NOMO-1 treated with dmso at 0.1 percent for 144 hours (cell line): ENCODE measurements around the gene C20orf141.
"Not testable (repeated sequence)": the region's sequence is repeated elsewhere in the genome, so short reads cannot be mapped to it uniquely, and the experiment has no call there.

Experiments used
- DNase-seq: peaks from one replicate; lab custom pipeline; 2025; ENCODE audit not compliant: unreplicated experiment; lab: John Stamatoyannopoulos, UW

C20orf141 gene, protein sequence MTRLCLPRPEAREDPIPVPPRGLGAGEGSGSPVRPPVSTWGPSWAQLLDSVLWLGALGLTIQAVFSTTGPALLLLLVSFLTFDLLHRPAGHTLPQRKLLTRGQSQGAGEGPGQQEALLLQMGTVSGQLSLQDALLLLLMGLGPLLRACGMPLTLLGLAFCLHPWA

GRCh38 chr20:2814587-2815051 is at the start of gene C20orf141:
Gene C20orf141 (plus strand): TSS chr20:2814987. CDS start chr20:2815185, 198 bp downstream.
- DNase-seq = no peak

DNA sequence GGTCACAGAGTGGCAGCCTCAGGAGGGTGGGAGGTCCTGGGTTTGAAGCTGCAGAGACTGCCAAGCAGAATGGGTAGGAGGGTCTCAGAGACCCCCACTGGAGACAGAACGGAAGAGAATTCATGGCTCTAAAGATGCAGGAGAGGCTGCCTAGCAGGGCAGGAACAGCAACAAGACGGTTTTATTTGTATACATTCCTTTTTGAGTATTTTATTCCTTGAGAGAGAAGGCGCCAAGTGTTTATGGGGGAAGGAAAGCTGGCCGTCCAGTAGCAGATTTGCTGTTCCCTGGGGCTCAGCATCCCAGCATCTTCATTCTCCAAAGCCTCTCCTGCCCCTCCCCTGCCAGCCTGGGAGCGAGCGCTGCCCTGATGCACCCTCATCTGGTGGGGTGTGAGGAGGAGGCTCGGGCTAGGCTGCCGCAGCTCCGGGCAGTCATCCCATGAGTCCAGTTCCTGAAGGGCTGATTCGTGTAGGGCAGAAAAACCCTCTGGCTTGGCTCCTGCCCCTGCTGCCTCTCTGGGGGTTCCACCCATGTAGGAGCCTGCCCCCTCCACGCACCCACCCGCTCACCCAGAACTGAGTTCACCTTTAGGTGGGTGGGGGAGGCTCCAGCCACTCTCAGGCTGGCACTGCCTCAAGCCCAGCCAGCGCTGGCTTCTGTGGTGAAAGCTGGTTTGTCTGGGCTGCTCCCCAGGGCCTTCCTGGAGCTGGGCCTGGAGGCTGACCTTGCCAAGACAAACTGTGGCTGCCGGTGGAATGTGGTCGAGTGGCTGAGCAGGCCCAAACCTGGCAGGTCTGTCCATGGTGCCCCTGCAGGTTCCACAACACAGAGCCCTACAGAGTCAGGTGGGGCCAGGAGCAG is 46.8 kb upstream of the C20orf141 start:
- no peak for DNase-seq

DNA sequence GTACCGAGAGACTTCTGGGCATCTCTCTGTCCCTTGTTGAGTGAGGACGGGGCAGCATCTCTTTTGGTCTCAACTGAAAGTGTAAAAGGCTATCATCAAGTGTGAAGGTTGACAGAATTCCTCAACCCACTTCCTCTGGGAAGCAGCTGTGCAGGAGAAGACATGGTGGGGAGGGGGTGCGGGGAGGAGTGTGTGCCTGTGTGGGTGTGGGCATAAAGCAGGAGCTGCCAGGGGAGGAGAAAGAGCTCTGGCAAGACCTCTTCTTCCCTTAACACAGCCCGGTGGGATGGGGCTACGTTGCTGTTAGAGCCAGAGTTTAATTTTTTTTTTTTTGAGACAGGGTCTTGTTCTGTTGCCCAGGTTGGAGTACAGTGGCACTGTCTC is 46.2 kb upstream of the C20orf141 start:
- DNase-seq = no peak

- DNase-seq = not testable (repeated sequence)
Observed at GRCh38 chr20:2770091-2770490, 44.7 kb upstream of the C20orf141 start.

- no peak for DNase-seq
Observed at GRCh38 chr20:2771631-2772080, 43.1 kb upstream of the C20orf141 start.

DNA sequence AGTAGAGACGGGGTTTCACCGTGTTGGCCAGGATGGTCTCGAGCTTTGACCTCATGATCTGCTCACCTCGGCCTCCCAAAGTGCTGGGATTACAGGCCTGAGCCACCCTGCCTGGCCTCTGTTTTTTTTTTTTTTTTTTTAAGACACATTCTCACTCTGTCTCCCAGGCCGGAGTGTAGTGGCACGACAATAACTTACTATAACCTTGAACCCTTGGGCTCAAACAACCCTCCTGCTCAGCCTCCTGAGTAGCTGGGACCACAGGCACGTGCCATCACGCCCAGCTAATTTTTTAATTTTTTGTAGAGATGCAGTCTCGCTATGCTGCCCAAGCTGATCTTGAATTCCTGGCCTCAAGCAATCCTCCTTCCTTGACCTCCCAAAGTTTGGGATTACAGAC is 41.0 kb upstream of the C20orf141 start:
- no peak for DNase-seq

- no peak for DNase-seq
Observed at GRCh38 chr20:2775139-2775538, 39.6 kb upstream of the C20orf141 start.

DNA sequence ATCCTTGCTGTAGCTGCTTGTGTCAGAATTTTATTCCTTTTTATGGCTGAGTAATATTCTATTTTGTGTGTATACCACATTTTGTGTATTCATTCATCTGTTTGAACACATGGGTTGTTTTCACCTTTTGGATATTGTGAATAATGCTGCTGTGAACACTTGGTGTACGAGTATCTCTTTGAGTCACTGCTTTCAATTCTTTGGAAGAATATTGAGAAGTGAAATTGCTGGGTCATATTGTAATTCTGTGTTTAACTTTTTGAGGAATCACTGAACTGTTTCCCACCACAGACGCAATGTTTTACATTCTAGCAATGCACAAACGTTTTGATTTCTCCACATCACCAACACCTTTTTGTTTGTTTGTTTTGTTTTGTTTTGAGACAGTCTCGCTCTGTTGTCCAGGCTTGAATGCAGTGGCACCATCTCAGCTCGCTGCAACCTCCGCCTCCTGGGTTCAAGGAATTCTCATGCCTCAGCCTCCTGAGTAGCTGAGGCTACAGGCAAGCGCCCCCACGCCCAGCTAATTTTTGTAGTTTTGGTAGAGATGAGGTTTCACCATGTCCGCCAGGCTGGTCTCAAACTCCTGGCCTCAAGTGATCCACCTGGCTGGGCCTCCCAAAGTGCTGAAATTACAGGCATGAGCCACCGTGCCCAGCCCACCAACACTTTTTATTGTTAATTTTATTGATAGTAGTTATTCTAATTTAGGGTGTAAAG is 36.0 kb upstream of the C20orf141 start:
- no peak for DNase-seq

- DNase-seq = no peak
Observed at GRCh38 chr20:2780948-2781347, 33.8 kb upstream of the C20orf141 start.

DNA sequence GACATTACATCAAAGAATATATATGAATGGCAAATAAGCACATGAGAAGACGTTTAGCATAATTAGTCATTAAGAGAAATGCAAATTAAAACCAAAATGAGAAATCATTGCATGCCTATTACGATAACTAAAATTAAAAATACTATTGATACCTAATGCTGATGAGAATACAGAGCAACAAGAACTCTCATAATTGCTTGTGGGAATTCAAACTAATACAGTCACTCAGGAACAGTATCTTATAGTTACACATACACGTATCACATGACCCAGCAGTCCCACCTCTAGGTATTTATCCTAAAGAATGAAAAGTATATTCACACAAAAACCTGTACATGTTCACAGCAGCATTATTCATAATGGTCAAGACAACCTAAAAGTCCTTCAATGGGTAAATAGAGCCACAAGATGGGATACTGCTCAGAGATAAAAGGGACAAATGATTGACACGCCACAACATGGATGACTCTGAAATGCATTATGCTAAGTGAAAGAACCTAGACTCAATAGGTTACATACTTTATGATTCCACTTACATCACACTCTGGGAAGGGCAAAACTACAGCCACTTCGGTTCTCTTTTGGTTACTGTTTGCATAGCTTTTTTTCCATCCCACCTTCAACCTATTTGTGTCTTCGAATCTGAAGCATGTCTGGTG is 30.8 kb upstream of the C20orf141 start:
- DNase-seq = no peak

DNA sequence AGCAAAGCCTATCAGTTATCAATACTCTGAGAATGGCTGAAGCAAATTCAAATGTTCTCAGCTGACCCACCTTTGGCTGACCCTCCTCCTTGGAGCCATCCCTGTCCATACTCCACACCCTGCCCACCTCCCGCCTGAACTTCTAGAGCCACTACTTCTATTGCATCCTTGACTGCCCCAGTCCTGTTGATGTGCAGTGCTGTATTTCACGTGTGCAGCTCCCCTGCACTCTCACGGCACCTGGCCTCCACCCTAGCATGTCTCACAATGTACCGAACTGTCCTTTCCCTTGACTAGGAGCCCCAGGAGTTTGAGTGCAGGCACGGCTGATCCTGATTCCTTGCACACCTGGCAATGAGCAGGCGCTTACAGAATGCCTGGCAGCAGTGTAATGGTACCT is 21.3 kb upstream of the C20orf141 start:
- no peak for DNase-seq

DNA sequence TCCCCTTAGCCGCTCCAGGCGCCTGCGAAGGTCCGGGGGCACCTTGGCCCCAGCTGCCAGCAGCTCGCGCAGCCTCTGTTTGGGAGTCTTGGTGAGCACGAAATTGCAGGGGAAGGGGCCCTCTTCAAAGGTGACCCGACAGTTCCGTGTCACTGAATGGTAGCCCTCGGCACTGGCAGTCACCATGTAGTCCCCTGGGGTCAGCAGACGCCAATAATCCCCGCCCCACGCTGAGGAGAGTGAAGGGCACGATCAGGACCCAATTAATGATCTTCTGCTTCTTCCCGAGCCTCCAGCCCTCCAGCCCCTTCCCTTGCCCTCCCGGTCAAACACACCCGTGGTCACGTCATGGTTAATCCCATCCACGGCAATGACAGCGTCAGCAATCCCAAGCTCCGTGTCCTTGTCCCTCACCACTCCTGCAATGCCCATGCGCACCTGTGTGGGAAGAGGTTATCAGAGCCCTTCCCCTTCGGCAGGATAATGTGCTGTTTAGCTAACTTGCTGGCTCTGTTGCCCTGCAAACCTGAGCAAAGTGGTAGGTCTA is 20.5 kb upstream of the C20orf141 start:
- DNase-seq = no peak

DNA sequence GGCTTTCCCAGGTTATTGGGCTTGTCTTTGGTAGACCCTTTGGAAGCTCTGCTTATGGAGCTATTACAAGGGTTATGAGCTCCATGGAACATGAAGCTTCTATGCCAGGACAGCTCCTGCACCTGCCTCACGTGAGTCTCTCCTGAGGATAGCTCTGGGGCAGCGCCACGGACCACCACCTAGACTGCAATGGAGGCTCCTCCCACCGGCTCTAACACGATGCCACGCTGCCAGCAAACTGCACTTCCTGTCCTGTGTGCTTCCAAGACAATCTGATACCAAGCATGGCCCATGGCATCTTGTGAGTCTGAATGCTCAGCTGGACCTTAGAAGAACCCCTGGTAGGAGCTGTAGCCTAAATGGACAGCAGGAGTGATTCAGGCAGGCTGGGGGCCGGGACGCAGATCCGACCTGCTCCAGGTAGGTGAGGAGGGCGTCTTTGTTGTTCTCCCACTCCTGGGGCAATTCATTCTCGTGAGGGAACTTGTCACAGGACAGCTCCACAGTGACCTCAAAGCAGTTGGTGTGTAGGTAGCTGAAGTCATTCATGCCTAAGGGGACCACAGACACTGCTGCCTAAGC is 19.8 kb upstream of the C20orf141 start:
- no peak for DNase-seq

DNA sequence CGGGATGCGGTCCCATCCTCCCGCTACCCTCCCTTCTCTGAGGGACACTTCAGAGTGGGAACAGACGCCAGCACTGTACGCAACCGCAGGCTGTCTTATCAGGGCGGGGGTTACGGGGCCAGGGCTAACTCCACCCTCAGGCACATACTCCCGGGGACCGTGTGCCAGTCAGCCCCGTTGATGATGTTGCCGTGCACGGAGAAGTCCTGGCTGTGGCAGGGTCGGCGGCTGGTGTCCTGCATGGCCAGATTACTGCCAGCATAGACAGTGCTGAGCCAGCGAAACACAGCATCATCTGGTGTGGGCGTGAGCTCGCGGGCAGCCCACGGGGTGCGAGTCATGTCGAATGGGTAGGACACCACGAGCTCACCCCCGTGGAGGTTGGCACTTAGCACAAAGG is 19.3 kb upstream of the C20orf141 start:
- DNase-seq = no peak

- DNase-seq = no peak
Observed at GRCh38 chr20:2796011-2796660, 18.7 kb upstream of the C20orf141 start.

GRCh38 chr20:2797136-2797983 is 17.4 kb upstream of the C20orf141 start:
- no peak for DNase-seq

GRCh38 chr20:2798095-2798805 is 16.5 kb upstream of the C20orf141 start:
- DNase-seq = no peak

- DNase-seq = no peak
Observed at GRCh38 chr20:2798814-2799213, 16.0 kb upstream of the C20orf141 start.

DNA sequence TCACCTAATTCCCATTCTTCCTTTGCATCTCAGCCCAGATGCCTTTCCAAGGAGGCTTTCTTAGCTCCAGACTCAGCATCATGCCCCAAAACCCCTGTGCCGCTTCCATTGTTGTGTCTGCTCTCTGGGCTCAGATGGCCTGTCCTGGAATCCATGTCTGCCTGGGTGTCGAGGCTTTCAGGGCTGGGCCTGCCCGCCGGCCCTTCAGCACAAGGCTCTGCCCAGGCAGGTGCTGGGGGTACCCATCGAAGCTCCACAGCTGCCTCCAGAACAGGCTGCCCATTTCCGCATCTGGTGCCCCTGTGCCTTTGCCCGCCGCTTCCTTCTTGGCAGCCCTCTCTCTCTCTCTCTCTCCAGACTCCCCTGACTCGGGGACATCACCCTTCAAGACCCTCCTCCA is 15.5 kb upstream of the C20orf141 start:
- no peak for DNase-seq
